ENCODE results near the gene OAS1. TPM values are rescaled to one million over a fixed set of nuclear protein-coding genes. Genes with fewer than 3 reads are reported as not detected.

The OAS1 gene
- 12.6 TPM for polyA plus RNA-seq (2012; ENCODE audit: insufficient read depth, insufficient read length, low read depth)

DNA sequence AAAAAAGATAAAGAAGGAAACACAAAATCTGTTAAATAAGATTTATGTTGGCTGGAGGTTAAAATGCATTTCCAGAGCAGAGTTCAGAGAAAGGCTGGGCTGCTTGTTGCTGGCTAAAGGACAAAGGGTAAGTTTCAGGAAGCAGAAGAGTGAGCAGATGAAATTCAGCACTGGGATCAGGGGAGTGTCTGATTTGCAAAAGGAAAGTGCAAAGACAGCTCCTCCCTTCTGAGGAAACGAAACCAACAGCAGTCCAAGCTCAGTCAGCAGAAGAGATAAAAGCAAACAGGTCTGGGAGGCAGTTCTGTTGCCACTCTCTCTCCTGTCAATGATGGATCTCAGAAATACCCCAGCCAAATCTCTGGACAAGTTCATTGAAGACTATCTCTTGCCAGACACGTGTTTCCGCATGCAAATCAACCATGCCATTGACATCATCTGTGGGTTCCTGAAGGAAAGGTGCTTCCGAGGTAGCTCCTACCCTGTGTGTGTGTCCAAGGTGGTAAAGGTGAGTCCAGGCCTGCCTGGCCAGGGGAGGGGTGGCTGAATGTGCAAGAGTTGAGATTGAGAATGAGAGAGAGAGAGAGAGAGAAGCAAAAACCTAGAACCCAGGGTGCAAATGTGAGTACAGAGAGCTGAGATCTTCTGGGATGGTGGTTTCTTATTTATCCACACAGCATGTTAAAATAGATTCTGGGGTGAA lies at the start of gene OAS1:
Gene OAS1, plus strand, starts transcription at position 251 of the 703 bp plus-strand sequence. Its CDS starts 78 bp downstream, at position 329.
- Histone ChIP-seq H3K27me3 (no peaks in the 10 kb centered on the region), H3K9me3 (no peaks in the 10 kb centered on the region), H3K36me3 (no peaks in the 10 kb centered on the region; the same call in 1 of the 2 replicates), H3K4me1 (peaks cover 4% of the 10 kb centered on the region; the same call in 1 of the 2 replicates), H3K4me3 (ENCODE audit: low read depth, low read length) (peak within 1 kb of the TSS; percentile 39)
- no peak for TF ChIP-seq CTCF (IDR thresholded peaks at IDR 0.05; ENCODE audit: low read depth, low read length)
- peak; percentile 48 for DNase-seq

- no peak overlapping the region for H3K4me3 ChIP-seq (ENCODE audit: low read depth, low read length)
- no peak for DNase-seq
- no peaks in the 10 kb centered on the region for H3K9me3 ChIP-seq
- no peak for TF ChIP-seq CTCF (IDR thresholded peaks at IDR 0.05; ENCODE audit: low read depth, low read length)
- H3K36me3 ChIP-seq: peaks cover 31% of the 10 kb centered on the region
- peaks cover 16% of the 10 kb centered on the region for H3K4me1 ChIP-seq
- no peaks in the 10 kb centered on the region for H3K27me3 ChIP-seq
Measured at GRCh38 chr12:112859291-112859690, 47.5 kb upstream of the OAS1 start.

DNA sequence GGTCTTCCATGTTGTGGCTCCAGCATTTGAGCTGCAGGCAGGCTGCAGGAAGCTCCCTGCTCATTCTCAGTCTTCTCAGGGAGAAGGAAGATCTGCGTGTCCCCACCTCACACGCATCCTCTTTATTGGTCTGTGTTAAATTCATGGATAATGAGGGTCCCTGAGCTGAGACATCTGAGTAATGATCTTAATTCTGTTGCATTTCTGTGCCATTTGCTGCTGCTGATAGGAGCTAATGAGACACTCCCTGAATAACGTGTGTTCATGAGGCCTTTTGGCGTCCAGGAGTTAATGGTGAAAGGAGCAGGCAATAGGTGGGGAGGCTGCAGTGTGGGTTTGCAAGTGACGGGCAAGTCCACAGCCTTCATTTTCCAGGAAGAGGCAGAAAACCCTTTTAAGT lies 46.6 kb upstream of the OAS1 start:
- no peak for TF ChIP-seq CTCF (IDR thresholded peaks at IDR 0.05; ENCODE audit: low read depth, low read length)
- Histone ChIP-seq H3K9me3 (no peaks in the 10 kb centered on the region), H3K4me3 (ENCODE audit: low read depth, low read length) (no peak overlapping the region), H3K4me1 (peaks cover 13% of the 10 kb centered on the region), H3K36me3 (peaks cover 23% of the 10 kb centered on the region), H3K27me3 (no peaks in the 10 kb centered on the region)
- no peak for DNase-seq

GRCh38 chr12:112861284-112861683 lies 45.5 kb upstream of the OAS1 start:
- H3K4me1 ChIP-seq: 0 out of 2 replicates have a peak, but pooled peaks cover 3% of the 10 kb centered on the region
- TF ChIP-seq CTCF (IDR thresholded peaks at IDR 0.05; ENCODE audit: low read depth, low read length): no peak
- H3K4me3 ChIP-seq (ENCODE audit: low read depth, low read length): no peak overlapping the region

GRCh38 chr12:112862636-112863290 lies 44.0 kb upstream of the OAS1 start:
- no peak for DNase-seq
- Histone ChIP-seq H3K27me3 (no peaks in the 10 kb centered on the region), H3K36me3 (peaks cover 40% of the 10 kb centered on the region), H3K9me3 (no peaks in the 10 kb centered on the region), H3K4me1 (0 out of 2 replicates have a peak, but pooled peaks cover 3% of the 10 kb centered on the region), H3K4me3 (ENCODE audit: low read depth, low read length) (no peak overlapping the region)
- no peak for TF ChIP-seq CTCF (IDR thresholded peaks at IDR 0.05; ENCODE audit: low read depth, low read length)

More at GRCh38 chr12:112861284-112861683, 45.5 kb upstream of the OAS1 start:
- Histone ChIP-seq H3K36me3 (peaks cover 25% of the 10 kb centered on the region), H3K9me3 (no peaks in the 10 kb centered on the region), H3K27me3 (no peaks in the 10 kb centered on the region)
- no peak for DNase-seq

Data from BE2C (cell line).